HG03439 (cell line): ENCODE results near the gene CCDC149.
"Not testable (repeated sequence)": the region's sequence is repeated elsewhere in the genome, so short reads cannot be mapped to it uniquely, and the experiment has no call there.

ENCODE experiments used
- ATAC-seq: cut with Tn5 transposase; IDR thresholded peaks from one replicate; pipeline ENCODE4 v1.9.1; 2021; ENCODE audit warnings: mild to moderate bottlenecking, moderate library complexity; ENCODE audit not compliant: unreplicated experiment

Gene CCDC149

DNA sequence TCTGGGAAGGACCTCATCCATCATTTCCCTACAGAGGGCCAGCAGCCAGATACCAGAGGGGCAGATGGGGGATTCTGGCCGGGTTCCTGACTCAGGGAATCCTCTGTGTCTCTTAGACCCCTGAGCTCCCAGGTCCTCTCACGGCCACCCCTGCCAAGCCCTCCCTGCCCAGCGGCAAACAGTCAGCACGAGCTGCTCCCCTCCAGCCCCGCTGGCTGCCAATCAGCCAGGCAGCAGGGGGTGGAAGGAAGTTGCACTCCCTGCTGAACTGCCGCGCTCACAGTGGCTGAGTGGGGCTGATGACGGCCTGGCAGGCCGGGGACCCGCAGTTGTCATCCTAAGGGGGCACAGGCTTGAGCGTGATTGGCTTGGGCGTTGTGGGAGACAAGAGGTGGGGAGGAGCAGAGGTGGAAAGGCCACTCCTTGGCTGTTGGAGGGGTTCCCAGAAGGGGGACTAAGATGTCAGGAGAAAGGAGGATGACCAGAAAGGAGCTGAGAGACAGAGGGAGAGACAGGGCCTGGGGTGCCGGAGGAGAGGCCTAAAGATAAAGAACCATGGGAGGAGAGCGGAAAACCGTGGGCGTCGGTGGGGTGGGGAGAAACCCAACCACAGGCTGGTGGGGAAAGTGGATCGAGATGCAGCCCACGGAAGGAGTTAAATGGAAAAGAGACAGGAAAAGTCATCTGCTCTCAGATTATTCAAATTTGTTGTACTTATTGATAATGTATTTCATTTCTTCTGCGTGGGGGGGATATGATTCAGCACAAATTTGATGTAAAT, 4.4 kb upstream of the CCDC149 start:
- no peak for ATAC-seq

DNA sequence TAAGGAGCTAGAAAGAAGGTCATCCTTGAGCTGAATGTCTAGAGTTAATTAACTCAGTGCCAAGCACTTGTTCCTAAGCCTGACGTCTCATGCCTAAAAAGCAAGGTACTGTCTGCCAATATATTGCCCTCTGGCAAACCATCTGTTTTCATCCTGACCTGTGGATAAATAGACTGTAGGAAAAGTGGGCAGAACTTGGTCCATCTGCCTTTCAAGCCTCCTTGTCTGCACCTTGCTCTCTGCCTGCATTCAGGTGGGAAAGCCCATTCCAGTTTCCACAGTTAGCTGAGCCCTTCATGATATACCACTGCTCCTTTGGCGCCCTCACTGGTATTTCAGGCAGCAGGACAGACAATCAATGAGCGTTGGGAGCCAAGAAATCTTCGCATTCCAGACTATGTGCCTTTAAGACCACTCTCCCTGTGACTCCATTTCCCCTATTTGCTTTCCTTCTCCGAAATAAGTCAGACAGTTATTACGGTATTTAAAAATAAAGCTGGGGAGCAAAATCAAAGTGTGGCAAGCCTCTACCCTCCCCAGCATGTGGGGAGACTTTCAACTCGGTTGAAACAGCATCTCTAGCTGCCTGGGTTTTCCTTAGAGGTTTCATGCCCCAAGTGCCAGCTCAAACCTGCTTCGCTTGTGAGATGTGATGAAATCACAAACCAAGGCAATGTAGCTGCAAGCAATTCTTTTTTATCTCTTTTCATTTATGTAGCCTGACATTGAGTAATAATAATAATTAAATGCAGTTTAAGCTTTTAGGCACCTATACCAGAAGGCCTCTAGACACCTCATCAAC, 2.5 kb upstream of the CCDC149 start:
- ATAC-seq, result no peak

DNA sequence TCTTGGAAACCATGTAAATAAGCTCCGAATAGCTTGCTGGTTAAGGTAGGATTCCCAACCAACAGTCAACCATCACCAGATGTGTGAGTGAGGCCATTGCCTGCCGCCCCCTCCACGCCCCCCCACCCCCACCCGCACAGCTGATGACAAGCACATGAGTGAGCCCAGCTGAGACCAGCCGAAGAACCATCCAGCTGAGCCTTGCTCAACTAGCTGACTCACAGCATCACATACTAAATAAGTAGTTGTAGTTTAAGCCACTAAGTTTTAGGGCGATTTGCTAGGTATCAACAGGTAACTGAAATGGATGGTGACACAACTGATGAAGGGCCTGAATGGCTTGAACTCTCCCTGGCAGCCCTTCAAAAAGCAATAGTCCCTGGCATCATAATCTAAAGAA, 1.6 kb upstream of the CCDC149 start:
- no peak for ATAC-seq

DNA sequence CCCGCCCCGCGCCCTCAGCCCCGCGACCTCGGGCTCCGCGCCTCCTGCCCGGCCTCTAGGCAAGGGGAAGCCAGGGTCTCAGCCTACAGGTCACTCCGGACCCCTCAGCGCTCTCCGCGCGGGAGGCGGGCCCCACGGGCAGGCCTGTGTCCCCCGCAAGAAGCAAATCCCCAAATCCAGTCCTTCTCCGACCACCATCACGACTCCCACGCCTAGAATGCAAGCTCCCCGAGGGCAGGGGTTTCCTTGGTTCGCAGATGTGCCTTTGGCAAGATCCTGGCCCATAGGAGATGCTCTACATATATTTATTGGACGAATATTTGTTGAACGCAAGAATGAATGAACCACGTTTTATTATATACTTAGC, 260 bp upstream of the CCDC149 start:
- no peak for ATAC-seq

DNA sequence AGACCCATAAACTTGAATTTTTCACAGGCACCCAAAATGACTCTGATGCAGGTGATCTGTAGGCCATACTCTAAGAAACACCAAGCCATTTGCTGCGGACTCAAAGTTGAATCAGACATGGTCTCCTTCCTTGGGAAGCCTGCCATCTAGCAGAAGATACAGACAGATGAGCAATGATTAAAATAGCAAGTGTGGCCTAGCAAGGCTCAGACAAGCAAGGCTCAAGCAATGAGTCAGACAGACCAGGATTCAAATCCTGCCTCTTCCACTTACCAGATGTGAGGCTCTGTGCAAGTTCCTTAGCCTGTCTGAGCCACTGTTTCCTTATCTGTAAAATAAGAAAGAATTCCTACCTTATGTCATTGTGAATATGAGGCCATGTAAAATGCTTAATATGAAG, 2.3 kb downstream of the CCDC149 start:
- no peak for ATAC-seq

DNA sequence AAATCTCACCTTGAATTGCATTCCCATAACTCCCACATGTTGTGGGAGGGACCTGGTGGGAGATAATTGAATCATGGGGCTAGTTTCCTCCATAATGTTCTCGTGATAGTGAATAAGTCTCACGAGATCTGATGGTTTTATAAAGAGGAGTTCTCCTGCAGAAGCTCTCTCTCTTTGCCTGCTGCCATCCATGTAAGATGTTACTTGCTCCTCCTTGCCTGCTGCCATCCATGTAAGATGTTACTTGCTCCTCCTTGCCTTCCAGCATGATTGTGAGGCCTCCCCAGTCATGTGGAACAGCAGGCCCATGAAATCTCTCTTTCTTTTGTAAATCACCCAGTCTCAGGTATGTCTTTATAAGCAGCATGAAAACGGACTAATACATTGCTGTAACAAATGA, 3.2 kb downstream of the CCDC149 start:
- ATAC-seq, result not testable (repeated sequence)

DNA sequence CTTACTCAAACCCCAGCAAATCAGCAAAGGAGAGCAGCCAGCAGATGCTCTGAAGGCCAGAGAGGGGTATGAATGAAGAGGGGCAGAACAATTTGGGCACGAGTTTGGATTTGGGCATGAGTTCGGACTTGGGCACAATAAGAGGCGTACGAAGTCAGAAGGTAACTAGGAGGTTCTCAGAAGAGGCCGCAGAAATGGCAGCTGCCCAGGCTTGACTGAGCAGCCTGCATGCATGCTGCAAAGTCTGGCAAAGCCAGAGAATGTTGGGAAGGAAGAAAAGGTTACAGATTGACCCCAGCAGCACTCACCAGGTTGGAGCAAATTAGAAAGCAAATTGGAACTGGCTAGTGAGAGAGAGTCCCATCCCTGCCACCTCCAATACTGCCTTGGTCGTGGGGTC, 15.2 kb downstream of the CCDC149 start:
- no peak for ATAC-seq

DNA sequence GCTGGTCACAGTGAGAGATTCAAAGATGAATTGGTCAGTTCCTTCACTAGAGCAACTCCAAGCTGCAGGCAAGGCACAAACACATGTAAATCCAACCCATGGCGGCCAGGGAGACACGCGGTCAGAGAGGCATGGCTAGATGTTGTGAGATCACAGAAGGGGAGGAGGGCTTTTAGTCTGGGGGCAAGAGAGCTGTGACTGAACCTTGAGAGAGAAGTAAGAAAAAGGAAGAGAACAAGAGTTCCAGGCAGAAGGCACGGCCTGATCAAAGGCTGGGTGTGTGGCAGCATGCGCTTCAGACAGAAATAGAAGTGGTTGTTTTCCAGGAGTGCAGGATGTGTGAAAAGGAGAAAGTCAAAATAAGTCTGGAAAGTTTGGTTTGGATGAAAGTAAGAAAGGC, 15.9 kb downstream of the CCDC149 start:
- ATAC-seq, result no peak

DNA sequence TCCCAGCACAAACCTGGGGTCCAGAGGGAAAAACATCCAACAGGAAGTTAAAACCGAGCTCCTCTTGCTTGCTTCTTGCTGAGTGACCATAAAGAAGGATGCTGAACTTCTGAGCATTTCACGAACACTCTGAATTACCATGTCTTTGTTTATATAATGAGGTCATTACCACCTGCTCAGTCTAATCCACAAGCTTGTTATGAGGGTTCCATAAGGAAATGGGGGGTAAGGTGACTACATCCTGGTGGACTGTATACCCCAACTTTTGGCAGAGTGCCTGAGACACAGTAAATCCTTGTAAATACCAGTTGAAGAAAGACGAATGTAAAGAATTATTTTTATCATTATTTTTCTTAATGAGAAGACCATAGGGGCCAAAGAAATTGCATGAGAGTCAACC, 16.8 kb downstream of the CCDC149 start:
- no peak for ATAC-seq

DNA sequence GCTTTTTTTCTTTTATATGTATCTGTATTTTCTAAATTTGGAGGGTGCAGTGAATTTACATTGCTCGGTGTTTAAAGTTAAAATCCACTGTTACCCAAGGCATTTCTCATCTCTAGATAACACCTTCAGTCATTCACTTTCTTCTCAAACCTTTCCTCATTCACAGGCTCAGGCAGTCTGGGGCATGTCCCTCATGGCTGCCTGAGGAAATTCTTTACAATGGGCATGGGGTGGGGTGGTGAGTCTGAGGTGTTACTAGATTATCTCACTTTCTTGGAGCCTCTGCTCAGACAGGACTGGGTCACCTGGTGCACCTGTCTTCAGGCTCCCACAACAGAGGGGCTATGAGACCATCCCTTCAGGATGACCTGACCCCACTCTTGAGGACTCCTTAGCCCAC, 17.4 kb downstream of the CCDC149 start:
- ATAC-seq, result no peak

DNA sequence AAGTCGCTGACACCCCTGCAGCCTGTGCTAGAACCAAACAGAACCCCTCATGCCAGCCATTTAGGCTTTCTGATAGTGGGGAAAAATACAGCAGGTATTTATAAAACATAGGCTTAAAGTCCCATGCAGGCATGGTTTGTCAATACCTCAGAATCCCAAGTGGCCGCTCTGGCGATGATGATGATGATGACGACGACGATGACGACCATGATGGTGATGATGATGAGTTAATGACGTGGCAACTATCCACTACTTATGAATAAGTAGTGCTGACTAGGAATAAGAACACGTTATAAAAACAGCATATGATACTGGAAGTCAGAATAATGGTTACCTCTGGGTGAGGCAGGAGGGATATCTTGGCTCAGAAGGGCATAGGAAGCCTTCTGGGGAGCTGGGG, 18.0 kb downstream of the CCDC149 start:
- no peak for ATAC-seq

DNA sequence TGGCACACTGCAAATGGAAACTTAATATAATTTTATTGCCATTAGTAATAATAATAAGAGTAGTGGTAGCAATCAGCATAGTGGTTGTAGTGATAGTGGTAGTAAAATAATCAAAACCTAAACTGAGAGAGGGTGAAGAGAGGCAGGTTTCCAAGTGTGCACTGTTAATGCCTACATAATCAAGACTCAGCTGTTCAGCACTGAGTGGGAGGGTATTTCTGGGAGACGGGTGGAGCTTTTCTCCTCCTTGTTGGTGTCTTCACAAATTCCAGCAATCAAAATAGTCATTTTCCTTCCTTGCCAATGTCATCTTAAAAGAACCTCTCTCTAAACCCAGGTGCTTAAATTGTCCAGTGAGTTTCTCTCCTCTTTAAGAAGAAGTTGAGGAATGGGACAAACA, 18.6 kb downstream of the CCDC149 start:
- no peak for ATAC-seq

DNA sequence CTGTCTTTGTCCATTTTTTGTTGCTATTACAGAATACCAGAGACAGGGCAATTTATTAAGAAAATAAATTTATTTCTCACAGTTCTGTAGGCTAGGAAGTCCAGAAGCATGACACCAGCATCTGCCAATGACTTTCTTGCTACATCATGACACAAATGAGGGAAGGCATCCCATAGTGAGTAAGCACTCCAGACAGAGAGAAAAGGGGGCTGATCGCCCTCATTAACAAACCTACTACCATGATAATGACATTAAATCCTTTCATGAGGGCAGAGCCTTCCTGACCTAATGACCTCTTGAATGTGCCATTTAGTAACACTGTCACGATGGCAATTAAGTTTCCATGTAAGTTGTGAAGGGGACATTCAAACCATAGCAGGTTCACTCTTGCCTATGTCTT, 20.1 kb downstream of the CCDC149 start:
- no peak for ATAC-seq

DNA sequence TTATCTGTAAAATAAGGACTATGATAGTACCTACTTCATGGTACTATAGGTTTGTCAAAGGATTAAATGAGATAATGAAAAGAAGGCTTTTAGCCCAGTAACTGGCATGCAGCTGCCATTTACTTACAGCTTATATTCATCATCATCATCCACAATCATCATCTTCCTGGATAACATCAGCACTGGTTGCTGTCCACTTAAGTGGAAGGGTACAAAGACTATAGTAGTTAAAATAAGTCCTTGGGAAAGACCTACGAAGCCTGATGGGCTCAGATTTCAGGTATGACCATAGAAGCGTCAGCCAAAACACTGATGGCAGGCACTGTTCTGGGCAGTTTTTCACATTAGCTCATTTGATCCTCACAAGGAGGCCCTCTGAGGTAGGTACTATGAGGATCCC, 20.6 kb downstream of the CCDC149 start:
- no peak for ATAC-seq

DNA sequence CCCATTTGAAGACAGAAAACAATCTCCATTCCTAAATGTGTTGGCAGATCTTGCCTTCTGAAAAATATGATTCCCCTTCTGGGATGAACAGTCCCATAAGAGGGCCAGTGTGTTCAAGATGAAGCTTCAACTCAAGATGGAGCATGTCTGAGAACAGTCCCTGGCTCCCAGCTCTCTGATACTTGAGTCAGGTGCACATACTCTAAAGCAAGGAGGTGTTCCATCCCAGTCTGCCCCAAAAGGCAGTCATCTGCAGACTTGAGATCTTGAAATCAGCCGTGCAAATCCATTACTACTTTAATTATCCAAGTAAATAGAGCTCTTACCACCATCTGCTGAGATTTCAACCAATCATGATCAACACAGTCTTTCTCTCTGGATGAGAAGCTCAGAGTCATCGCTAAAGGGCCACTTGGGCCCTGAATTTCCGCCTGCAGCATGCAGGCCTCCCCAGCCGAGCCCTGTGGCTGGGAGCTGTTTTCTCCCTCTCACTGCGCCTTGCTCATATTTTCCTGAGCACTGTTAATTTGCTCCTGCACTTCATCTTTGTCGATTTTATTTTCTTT, 22.2 kb downstream of the CCDC149 start:
- no peak for ATAC-seq

DNA sequence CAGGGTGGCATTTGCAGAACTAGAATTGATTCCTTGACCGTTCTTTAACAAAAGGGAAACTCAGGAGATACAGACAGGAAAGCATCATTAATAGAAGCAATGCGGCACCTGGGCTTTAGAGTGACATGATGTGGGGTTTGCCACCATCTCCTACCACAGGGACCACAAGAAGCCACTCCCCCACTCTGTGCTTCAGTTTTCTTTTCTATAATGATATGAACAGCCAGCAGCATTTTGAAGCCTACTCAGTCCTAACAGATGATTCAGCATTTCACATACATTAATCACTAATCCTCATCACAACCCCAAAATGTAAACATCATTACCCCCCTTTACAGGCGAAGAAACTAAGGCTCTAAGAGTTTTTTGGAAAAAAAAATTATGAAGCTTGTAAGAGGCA, 22.9 kb downstream of the CCDC149 start:
- no peak for ATAC-seq

DNA sequence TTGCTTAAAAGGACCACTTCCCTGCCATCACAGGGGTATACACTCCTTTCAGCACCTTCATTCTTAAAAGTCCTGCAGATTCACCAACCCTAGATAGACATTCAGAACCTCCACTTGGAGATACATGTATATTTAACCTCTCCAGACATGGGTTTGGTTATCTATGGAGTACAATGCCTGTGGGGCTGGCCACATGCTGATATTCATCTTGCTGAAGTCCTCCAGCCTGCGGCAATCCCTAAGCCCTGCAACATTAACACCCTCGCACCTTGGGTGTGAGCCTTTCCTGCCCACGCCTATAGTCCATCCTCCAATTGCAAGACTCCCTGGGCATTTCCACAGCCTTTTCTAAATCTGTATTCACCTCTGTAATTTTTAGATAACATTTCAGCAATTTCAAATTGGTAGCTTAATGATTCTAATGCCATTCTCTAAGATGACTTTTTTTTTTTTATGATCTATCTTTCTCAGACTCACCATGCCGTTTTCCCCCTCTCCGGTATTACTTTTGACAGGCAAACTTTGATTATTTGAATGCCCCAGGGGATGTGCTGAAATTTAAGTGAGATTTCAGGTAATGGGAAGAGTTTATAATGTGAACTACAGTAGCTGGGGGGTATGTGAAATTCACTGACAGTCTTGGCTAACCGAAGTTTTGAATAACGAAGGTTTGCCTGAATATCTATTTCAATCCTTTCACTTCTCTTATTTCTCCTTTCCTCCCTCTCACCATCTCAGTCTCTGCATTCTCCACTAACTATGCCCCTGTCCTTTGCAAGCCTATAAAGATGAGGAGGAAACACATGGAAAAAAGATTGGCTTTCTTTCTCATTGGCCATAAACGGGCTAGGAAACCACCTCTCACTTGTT, 24.1 kb downstream of the CCDC149 start:
- no peak for ATAC-seq

DNA sequence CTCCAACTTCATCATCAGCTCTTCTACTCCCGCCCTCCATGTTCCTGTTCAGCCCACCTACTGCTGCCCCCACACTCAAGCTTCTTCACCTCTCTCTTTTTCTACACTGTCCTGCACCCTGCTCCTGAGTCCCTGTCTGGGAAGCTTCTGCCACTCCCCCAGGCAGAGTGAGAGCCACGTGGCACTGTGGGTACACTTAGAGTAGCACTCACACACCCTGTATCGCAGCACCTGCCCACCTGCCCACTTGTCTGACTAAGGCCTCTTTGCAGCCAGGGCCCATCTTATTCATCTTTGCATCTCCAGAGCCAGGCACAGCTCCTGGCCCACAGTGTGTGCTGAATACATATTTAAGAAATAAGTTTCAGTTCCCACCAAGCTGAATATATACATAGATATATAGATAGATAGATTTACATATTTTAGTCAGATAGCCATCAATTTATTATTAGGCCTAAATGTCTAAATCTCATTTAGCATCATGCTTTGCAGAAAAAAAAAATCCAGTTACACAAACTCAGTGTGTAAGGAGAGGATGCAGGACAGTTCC, 24.9 kb downstream of the CCDC149 start:
- ATAC-seq, result no peak

DNA sequence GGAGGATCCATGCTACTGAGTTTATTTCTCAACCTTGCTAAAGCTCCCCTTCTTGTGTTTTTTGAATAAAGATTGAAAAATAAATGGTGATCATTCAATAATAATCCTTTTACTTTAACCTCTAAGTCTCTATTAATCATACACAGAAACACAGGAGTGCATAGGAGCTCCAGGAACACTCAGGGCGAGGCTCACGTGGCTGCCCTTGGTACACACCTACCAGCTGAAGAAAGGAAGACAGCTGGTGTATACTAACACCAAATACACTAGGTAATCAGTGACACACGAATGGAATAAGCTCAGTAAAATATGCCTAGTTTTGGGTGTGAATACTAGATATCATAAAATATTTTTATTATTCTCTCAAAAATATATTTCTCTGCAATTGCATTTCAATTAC, 26.2 kb downstream of the CCDC149 start:
- ATAC-seq, result no peak

DNA sequence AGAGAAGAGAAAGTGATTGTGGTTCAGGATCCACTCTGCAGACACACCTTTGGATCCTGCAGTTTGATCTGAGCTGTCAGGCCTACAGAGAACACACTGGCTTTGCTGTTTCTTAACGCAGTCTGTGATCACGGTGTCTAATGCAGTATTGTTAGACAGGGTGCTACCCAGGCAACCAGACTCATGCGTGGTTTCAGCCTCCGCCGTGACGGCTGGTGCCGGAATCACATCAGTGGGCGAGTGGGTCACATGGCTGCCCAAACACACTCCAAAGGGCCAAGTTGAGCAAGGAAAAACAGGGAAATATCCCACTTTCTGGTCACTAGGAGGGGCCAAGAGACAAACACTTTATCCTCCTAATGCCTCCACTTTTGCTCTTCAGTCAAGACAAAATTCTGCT, 27.5 kb downstream of the CCDC149 start:
- ATAC-seq, result no peak

DNA sequence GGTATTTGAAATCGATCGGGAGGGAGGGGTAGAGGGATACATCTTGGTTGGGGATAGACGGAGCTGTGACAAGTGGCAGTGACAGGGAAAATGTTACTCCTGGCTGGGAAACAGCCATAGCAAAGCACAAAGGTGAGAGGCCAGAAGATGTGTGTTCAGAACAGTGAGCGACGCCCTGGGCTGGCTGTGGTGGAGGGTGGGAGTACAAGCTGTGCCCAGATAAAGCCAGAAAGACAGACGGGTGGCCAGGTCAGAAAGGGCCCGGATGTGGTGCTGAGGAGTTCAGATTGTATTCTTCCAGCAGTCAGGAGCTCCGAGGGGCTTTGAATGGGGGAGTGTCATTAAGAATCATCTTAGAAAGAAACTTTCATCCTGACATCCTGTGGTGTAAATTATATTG, 27.9 kb downstream of the CCDC149 start:
- no peak for ATAC-seq
